Stimulated activated CD8-positive, alpha-beta memory T cell treated with anti-CD3 and anti-CD28 coated beads, Interleukin-15, amount 100 ng/mL, for 4 hours (primary cell): ENCODE data around the gene CAPN5.

ENCODE experiments used
- DNase-seq, 2 donors: peaks; one replicate each; pipeline ENCODE4 v3.0.0-alpha.2; 2020; ENCODE audit warnings: low read depth in 2 of 2

Gene CAPN5

GRCh38 chr11:77130763-77131513, 64.2 kb downstream of the CAPN5 start:
- DNase-seq = no peak

- no peak for DNase-seq
Observed at GRCh38 chr11:77131560-77131959, 64.8 kb downstream of the CAPN5 start.

- no peak for DNase-seq
Observed at GRCh38 chr11:77135069-77135468, 68.3 kb downstream of the CAPN5 start.

- no peak for DNase-seq
Observed at GRCh38 chr11:77136074-77136473, 69.3 kb downstream of the CAPN5 start.

DNA sequence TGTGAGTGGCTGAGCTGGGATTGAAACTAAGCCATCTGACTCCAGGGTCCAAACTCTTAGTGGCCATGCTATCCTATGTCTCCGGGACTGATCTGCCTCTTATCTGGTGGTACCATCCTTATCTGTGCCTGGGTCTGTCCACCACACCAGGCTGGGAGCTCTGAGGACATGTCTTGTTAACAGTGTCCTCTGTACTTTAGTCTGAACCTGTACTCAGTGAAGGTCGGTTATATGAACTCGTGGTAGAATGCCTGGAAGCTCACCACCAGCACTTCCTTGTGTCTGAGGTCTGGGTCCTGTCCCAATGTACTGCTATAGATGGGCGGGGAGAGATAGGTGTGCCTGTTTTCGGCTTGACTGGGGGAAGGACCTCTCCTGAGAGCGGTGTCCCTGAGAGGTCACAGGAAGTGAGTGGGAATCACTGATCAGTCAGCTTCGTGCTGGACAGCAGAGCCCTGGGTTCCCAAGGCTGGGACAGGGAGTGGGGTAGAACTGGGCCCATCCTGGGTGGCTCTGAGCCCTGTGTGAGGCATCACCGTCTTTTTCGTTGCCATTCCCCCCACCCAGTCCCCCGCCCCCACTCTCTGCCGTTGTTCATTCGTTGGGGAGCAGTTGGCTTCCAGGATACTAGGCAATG, 70.1 kb downstream of the CAPN5 start:
- DNase-seq = no peak

- DNase-seq = no peak
Observed at GRCh38 chr11:77137421-77137820, 70.7 kb downstream of the CAPN5 start.

DNA sequence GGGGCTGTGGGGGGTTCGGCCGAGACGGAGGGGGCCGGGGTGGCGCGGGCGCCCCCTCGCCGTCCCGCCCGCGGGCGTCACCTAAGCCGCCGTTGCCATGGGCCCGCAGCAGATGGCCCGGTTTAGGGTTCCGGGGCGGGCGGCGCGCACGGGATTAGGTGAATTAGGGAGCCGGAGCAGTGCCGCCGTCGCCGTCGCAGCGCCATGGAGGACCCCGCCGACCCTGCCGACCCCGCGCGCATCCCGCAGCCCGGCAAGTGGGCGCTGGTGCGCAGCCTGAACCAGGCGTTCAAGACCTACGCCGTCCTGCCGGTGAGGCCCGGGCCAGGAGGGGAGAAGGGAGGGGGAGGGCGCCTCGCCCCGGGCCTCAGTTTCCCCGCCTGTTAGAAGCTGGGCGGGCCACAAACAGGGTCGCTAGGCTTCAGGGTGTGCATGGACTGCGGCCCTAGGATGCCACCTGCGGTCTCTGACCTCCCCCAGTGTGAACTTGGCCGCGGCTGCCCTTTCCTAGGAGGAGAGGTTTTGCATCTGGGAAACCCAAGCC, 71.4 kb downstream of the CAPN5 start:
- no peak for DNase-seq

- DNase-seq = no peak
Observed at GRCh38 chr11:77139201-77139600, 72.4 kb downstream of the CAPN5 start.

- DNase-seq = no peak
Observed at GRCh38 chr11:77140231-77140851, 73.6 kb downstream of the CAPN5 start.

DNA sequence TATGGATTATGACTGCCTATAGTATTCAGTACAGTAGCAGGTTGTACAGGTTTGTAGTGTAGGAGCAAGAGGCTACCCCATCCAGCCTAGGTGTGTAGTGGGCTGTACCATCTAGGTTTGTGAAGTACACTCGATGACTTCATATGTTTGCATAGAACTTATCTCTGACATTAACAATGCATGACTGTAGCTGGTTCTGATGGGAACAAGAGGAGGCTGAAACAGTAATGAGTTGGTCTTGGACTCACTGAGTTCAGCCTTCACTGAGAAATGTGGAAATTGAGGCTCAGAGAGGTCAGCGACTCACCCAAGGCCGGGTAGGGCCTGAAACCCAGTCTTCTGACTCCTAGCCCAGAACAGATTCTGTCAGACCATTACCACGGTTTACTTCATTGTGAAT, 74.3 kb downstream of the CAPN5 start:
- DNase-seq = no peak

DNA sequence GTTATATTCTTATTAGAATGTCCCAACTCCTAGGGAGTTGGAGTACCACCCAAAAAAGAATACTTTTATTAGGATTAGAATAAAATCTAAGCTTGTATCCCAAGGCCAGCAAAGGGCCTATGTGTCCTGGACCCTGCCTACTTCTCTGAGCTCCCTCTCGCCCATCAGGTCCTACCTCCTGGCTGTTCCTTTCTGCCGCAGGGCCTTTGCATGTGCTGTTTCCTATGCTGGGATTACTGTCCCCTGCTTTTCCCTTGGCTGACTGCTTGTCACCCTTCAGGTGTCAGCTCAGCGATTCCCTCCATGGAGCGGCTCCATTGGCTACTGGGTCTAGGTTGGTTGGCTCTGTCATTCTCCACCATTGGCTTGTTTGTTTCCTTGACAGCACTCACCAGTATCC, 74.7 kb downstream of the CAPN5 start:
- DNase-seq = no peak

GRCh38 chr11:77142091-77142975, 75.6 kb downstream of the CAPN5 start:
- DNase-seq = no peak

GRCh38 chr11:77143405-77144020, 76.7 kb downstream of the CAPN5 start:
- DNase-seq = no peak

GRCh38 chr11:77144196-77144856, 77.6 kb downstream of the CAPN5 start:
- no peak for DNase-seq

- no peak for DNase-seq
Observed at GRCh38 chr11:77144857-77145428, 78.2 kb downstream of the CAPN5 start.

DNA sequence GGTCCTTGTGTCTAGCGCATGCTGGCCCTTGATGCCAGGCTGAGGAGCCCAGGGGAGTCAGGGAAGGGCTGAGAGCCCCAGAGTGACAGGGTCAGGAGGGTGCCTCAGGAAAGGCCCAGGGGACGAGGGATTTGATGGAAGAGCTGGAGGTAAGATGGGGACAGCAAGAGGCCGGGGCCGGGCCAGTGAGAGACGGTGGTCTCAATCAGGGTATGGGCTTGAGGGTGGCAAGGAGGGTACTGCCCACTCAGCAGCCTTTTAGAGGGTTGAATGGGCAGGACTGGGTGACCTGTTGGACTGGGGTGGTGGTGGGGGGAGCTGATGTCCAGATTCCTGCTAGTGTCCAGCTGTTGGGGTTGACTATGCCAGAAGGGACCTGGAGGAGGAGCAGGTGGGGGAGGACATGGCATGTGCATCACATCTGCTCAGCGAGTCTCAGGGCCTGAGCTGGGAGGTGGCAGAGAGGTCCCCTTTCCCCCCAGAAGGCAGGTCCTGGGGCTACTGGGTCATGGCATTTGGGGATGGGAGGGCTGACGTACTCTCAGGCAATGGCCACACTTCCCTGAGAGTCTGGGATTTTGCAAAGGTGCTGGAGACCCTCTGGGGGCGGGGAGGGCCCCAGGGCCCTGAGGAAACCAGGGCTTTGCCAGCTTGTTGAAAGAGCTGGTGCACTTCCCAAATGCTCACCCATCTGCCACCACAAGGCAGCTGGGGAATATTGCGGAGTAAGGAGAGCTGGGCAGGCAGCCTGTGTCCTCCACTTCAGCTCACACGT, 79.7 kb downstream of the CAPN5 start:
- DNase-seq = no peak

DNA sequence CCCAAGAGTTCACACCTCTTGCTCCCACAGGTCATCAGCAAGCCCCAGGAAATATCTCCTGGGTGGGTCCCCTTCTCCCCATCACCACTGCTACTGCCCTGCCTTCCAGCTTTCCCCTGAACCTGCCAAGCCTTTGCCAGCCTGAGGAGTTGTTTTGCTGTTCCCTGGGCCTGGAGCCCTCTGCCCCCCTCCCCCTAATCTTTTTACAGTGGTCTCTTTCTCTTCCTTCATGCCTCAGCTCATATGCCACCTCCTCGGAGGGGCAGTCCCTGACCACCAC, 80.2 kb downstream of the CAPN5 start:
- no peak for DNase-seq

- DNase-seq = no peak
Observed at GRCh38 chr11:77147668-77148321, 81.0 kb downstream of the CAPN5 start.

GRCh38 chr11:77148963-77149715, 82.4 kb downstream of the CAPN5 start:
- DNase-seq = no peak
